ENCODE measurements around the gene MBOAT2.
"Not testable (repeated sequence)": the region's sequence is repeated elsewhere in the genome, so short reads cannot be mapped to it uniquely, and the experiment has no call there.

Gene MBOAT2

DNA sequence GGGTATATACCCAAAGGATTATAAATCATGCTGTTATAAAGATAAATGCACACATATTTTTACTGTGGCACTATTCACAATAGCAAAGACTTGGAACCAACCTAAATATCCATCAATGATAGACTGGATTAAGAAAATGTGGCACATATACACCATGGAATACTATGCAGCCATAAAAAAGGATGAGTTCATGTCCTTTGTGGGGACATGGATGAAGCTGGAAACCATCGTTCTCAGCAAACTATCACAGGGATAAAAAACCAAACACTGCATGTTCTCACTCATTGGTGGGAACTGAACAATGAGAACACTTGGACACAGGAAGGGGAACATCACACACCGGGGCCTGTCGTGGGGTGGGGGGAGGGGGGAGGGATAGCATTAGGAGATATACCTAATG, 30.5 kb downstream of the MBOAT2 start:
- H3K36me3 ChIP-seq (ENCODE audit: insufficient read depth, low read length); H3K9me3 ChIP-seq (ENCODE audit: control insufficient read depth, insufficient read depth, low read length); H3K9ac ChIP-seq (ENCODE audit: low read depth, low read length); H3K4me1 ChIP-seq (ENCODE audit: insufficient read depth, low read length): not testable (repeated sequence)

DNA sequence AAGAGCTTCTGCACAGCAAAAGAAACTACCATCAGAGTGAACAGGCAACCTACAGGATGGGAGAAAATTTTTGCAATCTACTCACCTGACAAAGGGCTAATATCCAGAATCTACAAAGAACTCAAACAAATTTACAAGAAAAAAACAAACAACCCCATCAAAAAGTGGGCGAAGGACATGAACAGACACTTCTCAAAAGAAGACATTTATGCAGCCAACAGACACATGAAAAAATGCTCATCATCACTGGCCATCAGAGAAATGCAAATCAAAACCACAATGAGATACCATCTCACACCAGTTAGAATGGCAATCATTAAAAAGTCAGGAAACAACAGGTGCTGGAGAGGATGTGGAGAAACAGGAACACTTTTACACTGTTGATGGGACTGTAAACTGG, 30.9 kb downstream of the MBOAT2 start:
- H3K9ac ChIP-seq (ENCODE audit: low read depth, low read length); H3K4me1 ChIP-seq (ENCODE audit: insufficient read depth, low read length); H3K9me3 ChIP-seq (ENCODE audit: control insufficient read depth, insufficient read depth, low read length); H3K36me3 ChIP-seq (ENCODE audit: insufficient read depth, low read length): not testable (repeated sequence)

DNA sequence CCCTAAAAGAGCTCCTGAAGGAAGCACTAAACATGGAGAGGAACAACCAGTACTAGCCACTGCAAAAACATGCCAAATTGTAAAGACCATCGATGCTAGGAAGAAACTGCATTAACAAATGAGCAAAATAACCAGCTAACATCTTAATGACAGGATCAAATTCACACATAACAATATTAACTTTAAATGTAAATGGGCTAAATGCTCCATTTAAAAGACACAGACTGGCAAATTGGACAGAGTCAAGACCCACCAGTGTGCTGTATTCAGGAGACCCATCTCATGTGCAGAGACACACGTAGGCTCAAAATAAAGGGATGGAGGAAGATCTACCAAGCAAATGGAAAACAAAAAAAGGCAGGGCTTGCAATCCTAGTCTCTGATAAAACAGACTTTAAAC, 34.1 kb downstream of the MBOAT2 start:
- not testable (repeated sequence) for H3K36me3 ChIP-seq (ENCODE audit: insufficient read depth, low read length); H3K9me3 ChIP-seq (ENCODE audit: control insufficient read depth, insufficient read depth, low read length); H3K4me1 ChIP-seq (ENCODE audit: insufficient read depth, low read length); H3K9ac ChIP-seq (ENCODE audit: low read depth, low read length)

DNA sequence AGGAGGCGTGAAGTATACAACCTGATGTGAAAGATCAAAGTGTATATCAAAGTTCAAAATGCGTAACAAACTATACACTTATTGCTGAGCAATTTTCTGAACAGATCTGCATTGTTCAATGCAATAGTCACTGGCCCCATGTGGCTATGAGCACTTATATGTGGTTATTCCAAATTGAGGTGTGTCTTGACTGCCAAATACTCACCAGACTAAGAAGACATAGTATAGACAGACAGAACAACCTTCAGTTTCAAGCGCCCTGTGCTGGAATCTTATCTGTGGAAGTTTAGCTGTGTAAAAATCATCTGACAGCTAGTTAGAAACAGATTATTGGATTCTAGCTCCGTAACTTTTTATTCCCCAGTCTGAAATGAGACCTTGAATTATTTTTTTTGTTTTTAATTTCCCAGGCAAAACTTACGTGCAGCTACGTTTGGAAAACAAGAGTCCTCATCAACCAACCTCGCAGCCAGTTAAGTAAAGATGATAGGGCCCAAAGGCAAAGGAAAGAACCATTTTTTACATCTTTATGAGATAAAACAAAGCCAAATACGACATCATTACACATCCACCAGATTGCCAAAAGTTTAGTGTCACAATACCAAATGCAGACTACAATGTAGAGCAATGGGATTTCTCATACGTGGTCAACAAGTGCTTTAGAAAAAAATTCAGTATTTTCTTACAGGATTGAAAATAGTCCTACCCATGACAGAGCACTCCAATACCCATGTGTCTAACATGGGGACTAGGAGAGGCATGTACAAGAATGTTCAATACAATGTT, 37.2 kb downstream of the MBOAT2 start:
- H3K4me1 ChIP-seq (ENCODE audit: insufficient read depth, low read length) = no peaks in the 10 kb centered on the region
- H3K9me3 ChIP-seq (ENCODE audit: control insufficient read depth, insufficient read depth, low read length) = no peaks in the 10 kb centered on the region
- H3K36me3 ChIP-seq (ENCODE audit: insufficient read depth, low read length) = no peaks in the 10 kb centered on the region
- no peak overlapping the region for H3K9ac ChIP-seq (ENCODE audit: low read depth, low read length)

DNA sequence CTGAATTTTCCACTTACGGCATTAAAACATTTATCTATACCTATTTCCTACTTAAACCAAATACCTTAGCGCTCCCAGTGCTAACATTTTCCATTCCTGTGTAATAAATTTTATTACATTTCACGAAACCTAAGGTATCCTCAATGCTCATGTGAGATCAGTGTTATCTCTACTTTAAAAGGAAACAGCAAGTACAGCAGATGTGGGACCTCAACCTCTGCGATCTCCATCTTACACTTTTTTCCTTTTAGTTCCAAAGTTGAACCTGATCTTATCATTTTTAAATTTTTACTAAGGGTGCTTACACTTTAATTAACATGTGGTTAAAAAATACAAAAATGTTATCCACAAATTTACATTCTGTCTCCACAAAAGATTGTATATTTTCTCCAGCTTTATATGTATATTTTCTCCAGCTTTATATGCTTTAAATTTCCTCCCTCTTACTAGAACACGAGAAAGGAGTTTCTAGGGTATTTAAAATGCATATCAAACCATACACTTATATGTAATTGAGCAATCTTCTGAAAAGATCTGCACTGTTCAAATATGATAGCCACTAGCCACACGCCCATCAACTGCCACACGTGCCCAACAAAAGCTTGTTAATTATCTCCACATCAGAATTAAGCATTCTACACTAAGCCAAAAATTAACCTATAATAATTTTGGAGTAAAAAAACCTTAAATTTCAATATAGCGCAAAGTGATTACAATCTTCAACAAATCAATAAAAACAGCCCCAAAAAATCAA, 38.1 kb downstream of the MBOAT2 start:
- no peaks in the 10 kb centered on the region for H3K9me3 ChIP-seq (ENCODE audit: control insufficient read depth, insufficient read depth, low read length)
- H3K4me1 ChIP-seq (ENCODE audit: insufficient read depth, low read length) = no peaks in the 10 kb centered on the region
- H3K9ac ChIP-seq (ENCODE audit: low read depth, low read length) = no peak overlapping the region
- no peaks in the 10 kb centered on the region for H3K36me3 ChIP-seq (ENCODE audit: insufficient read depth, low read length)

DNA sequence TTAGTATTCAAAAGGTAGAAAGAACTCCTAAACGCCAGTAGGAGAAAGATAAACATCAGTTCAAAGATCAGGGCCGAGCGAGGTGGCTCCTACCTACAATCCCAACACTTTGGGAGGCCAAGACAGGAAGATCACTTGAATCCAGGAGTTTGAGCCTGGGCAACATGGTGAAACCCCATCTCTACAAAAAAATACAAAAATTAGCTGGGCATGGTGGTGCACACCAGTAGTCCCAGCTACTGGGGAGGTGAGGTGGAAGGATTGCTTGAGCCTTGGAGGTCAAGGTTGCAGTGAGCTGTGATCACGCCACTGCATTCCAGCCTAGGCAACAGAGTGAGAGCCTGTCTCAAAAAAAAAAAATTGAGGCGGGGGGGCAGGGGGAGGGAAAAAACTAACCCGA, 40.6 kb downstream of the MBOAT2 start:
- Histone ChIP-seq H3K9me3 (ENCODE audit: control insufficient read depth, insufficient read depth, low read length) (no peaks in the 10 kb centered on the region), H3K4me1 (ENCODE audit: insufficient read depth, low read length) (no peaks in the 10 kb centered on the region), H3K36me3 (ENCODE audit: insufficient read depth, low read length) (no peaks in the 10 kb centered on the region)

DNA sequence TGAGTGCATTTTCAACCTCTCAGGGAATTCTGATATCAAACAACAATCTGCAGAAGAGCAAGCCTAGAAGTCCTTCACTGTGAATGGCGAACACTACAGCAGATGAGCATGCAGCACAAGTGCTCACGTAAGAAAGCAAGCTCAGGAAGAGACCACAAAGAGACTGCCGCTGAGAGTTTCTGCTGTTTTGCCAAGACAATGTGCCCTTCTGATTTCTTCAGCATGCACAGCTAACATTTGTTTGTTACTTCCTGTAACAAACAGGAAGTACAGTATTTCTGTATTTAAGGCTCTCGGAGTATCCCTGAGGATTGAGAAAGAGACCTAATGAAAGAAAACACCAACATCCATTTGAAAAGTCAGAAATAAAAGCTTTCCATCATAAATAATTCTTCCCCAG, 45.9 kb downstream of the MBOAT2 start:
- Histone ChIP-seq H3K9me3 (ENCODE audit: control insufficient read depth, insufficient read depth, low read length) (peaks cover 10% of the 10 kb centered on the region; the same call in 1 of the 2 replicates), H3K9ac (ENCODE audit: low read depth, low read length) (no peak overlapping the region), H3K4me1 (ENCODE audit: insufficient read depth, low read length) (no peaks in the 10 kb centered on the region), H3K36me3 (ENCODE audit: insufficient read depth, low read length) (no peaks in the 10 kb centered on the region)

More for the DNA sequence above, 40.6 kb downstream of the MBOAT2 start:
- H3K9ac ChIP-seq (ENCODE audit: low read depth, low read length) = no peak overlapping the region

DNA sequence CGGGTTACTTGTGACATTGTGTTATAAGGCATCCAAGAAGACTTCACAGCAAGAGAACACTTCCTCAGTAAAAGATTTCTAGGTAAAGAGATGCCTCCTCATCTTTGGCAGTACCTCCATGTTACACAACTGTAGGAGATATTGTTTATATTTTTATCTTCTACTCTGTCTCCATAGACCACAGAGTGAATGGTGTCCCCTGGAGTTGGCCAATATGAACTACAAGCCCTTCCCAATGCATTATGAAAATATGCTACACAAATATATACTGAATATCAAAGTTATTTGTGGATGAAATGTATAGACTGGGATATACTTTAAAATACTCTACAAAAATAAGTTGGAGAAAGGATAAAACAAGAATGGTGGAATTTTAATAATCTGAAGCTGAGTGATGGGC, 46.7 kb downstream of the MBOAT2 start:
- Histone ChIP-seq H3K36me3 (ENCODE audit: insufficient read depth, low read length) (no peaks in the 10 kb centered on the region), H3K9me3 (ENCODE audit: control insufficient read depth, insufficient read depth, low read length) (peaks cover 10% of the 10 kb centered on the region), H3K4me1 (ENCODE audit: insufficient read depth, low read length) (no peaks in the 10 kb centered on the region), H3K9ac (ENCODE audit: low read depth, low read length) (no peak overlapping the region)

DNA sequence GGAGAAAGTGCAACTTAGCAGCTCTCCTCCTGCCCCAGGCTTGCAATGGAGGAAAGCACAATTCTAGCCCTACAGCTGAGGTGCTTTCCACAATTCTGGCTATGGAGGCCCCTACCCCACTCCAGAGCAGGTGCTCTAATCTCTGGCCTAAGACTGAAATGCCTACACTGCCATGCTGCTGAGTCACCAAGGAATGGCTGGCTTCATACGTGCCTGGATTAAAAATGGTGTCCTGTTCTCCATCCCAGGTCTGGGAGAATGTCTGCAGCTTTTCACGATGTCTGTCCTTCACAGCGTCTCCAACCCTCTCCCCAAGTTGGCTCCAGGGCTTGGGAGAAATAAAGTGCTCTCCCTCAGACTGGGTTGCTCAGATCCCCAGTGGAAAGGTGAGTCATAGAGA, 48.5 kb downstream of the MBOAT2 start:
- Histone ChIP-seq H3K4me1 (ENCODE audit: insufficient read depth, low read length) (no peaks in the 10 kb centered on the region), H3K9ac (ENCODE audit: low read depth, low read length) (no peak overlapping the region), H3K36me3 (ENCODE audit: insufficient read depth, low read length) (no peaks in the 10 kb centered on the region), H3K9me3 (ENCODE audit: control insufficient read depth, insufficient read depth, low read length) (peaks cover 10% of the 10 kb centered on the region)

DNA sequence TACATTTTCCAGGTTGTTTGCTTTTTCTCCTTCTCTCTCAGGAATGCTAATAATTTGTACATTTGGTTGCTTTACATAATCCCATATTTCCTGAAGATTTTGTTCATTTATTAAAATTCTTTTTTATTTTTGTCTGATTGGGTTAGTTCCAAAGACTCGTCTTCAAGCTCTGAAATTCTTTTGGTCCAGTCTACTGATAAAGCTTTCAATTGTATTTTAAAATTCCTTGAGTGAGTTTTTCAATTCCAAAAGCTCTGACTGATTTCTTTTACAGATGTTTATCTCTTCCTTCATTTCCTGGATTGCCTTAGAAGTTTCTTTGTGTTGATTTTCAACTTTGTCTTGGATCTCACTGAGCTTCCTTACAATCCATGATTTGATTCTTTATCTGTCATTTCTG, 50.0 kb downstream of the MBOAT2 start:
- H3K36me3 ChIP-seq (ENCODE audit: insufficient read depth, low read length) = no peaks in the 10 kb centered on the region
- no peaks in the 10 kb centered on the region for H3K4me1 ChIP-seq (ENCODE audit: insufficient read depth, low read length)
- peaks cover 10% of the 10 kb centered on the region for H3K9me3 ChIP-seq (ENCODE audit: control insufficient read depth, insufficient read depth, low read length)
- H3K9ac ChIP-seq (ENCODE audit: low read depth, low read length) = no peak overlapping the region

DNA sequence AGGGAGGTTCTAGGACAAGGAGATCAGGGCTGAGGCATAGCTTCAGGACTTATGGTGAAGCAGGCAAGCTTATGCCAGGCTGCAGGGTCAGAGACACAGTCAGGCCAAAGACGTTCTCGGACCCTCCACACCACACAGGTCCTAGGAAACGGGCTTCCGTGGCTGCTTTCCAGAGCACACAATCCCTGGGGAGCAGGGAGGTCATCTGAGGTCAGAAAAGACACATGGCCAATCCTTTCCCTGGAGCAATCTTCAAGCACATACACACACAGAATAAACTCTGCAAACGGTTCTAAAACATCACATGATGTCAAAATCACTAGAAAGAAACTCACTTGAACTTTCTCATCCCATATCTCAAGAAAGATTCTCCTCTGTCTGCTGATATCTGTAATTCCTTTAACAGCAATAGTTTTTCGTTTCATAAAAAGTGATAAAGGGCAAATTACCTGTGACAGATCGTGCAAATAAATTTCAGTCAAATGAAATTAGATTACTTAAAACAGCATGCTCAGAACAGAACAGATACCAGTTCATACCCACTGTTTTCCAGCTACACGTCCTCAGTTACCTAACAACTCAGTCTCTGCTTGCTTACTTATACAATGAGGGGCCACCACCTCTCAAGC, 63.9 kb downstream of the MBOAT2 start:
- H3K36me3 ChIP-seq (ENCODE audit: insufficient read depth, low read length) = no peaks in the 10 kb centered on the region
- H3K9me3 ChIP-seq (ENCODE audit: control insufficient read depth, insufficient read depth, low read length) = no peaks in the 10 kb centered on the region
- peaks cover 7% of the 10 kb centered on the region for H3K4me1 ChIP-seq (ENCODE audit: insufficient read depth, low read length)
- no peak overlapping the region for H3K9ac ChIP-seq (ENCODE audit: low read depth, low read length)

DNA sequence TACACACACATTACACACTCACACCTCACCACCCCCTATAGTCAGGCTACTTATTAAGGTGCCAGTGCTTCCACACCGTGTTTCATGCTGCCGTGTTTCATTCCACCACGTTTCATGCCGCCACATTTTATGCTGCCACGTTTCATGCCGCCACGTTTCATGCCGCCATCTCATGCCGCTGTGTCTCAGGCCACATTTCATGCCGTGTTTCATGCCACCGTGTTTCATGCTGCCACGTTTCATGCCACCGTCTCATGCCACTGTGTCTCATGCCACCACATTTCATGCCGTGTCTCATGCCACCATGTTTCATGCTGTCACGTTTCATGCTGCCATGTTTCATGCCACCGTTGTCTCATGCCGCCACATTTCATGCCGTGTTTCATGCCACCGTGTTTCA, 65.1 kb downstream of the MBOAT2 start:
- H3K9ac ChIP-seq (ENCODE audit: low read depth, low read length) = no peak overlapping the region

DNA sequence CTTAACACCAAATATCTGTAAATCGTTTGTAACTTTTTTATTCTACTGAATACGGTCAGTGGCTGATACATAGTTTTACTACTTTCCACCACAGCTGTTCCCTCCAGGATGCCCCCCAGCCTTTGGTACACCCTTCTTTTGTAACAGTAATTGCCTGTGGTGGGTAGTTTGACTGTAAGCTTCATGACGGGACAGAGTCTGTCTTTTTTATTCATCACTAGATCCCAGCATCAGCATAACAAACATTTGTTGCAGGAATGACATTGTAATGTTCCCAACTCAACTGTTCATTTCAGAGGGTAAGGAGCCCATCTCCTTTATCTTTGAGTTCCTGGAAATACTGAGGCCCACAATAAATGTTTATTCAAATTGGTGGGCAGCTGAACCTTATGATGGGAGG, 67.5 kb downstream of the MBOAT2 start:
- Histone ChIP-seq H3K9ac (ENCODE audit: low read depth, low read length) (no peak overlapping the region), H3K4me1 (ENCODE audit: insufficient read depth, low read length) (peaks cover 7% of the 10 kb centered on the region), H3K36me3 (ENCODE audit: insufficient read depth, low read length) (no peaks in the 10 kb centered on the region), H3K9me3 (ENCODE audit: control insufficient read depth, insufficient read depth, low read length) (no peaks in the 10 kb centered on the region)

More for the DNA sequence above, 65.1 kb downstream of the MBOAT2 start:
- peaks cover 7% of the 10 kb centered on the region for H3K4me1 ChIP-seq (ENCODE audit: insufficient read depth, low read length)
- H3K9me3 ChIP-seq (ENCODE audit: control insufficient read depth, insufficient read depth, low read length) = no peaks in the 10 kb centered on the region
- H3K36me3 ChIP-seq (ENCODE audit: insufficient read depth, low read length) = no peaks in the 10 kb centered on the region

DNA sequence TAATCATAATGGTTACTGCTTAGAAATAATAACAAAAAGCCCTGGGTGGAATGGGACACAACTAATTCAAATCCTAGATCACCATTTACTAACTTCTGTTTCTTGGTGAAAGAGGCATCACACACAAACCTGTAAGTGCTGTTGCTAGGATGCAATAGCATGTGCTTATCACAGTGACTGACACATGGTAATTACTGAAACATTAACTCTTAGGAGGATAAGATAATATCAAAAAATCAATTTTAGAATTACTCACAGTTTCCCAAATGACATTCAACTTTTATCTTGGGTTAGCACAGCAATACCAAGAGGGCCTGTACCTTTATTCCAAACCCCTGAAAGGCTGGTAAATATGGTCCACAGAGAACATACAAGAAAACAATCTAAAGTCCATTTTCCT, 69.1 kb downstream of the MBOAT2 start:
- Histone ChIP-seq H3K9ac (ENCODE audit: low read depth, low read length) (no peak overlapping the region), H3K9me3 (ENCODE audit: control insufficient read depth, insufficient read depth, low read length) (no peaks in the 10 kb centered on the region), H3K4me1 (ENCODE audit: insufficient read depth, low read length) (peaks cover 7% of the 10 kb centered on the region), H3K36me3 (ENCODE audit: insufficient read depth, low read length) (no peaks in the 10 kb centered on the region)

DNA sequence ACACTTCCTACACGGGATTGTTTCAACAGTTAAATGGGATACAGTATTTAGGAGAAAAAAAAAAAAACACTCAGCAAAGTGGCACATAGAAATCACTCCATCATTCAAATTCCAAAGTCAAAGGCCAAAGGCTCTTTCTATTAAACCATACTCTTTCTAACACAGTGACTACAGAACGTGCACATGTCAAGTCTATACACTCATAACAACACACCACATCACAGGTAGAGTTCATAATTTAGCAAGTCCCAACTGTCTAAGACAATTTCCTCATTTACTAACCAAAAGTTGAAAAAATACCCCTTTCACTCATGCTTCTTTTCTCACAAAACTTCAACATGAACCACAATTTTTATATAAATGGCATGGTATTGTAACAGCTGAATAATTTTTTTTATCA, 70.8 kb downstream of the MBOAT2 start:
- no peaks in the 10 kb centered on the region for H3K36me3 ChIP-seq (ENCODE audit: insufficient read depth, low read length)
- no peaks in the 10 kb centered on the region for H3K9me3 ChIP-seq (ENCODE audit: control insufficient read depth, insufficient read depth, low read length)
- H3K9ac ChIP-seq (ENCODE audit: low read depth, low read length) = no peak overlapping the region
- peaks cover 7% of the 10 kb centered on the region for H3K4me1 ChIP-seq (ENCODE audit: insufficient read depth, low read length)
